Panc1 (cell line): Measurements from ENCODE around the gene TP73. TPM values are rescaled to one million over a fixed set of nuclear protein-coding genes. Genes with fewer than 3 reads are reported as not detected.
A peak's percentile ranks its signal among the peaks of the same experiment; 100 is the strongest.

ENCODE experiments used
- ATAC-seq: fragments of 200-7000 bp; cut with Tn5 transposase; 2 replicates; pipeline ENCODE4 v1.9.1; 2020; ENCODE audit warnings: mild to moderate bottlenecking, moderate library complexity
- BruUV-seq: library from RNA; stranded (reverse); fragments of 400-500 nt; replicated peaks from 2 replicates; lab custom pipeline; 2021; lab: Mats Ljungman, UMichigan
- CTCF ChIA-PET: fragments of 300-600 bp; sonication (Branson Sonifier 250); formaldehyde crosslinking; loops from one replicate; lab custom pipeline; 2022; ENCODE audit warnings: antibody characterized with exemption; lab: Charles Lee
- POLR2A ChIA-PET: fragments of 300-600 bp; sonication (Branson Sonifier 250); formaldehyde crosslinking; loops from one replicate; lab custom pipeline; 2022; ENCODE audit warnings: antibody characterized with exemption; lab: Charles Lee
- DNase-seq: peaks from one replicate; pipeline ENCODE4 v3.0.0-alpha.2; 2010; ENCODE audit warnings: low read depth, low spot score
- H3K27ac ChIP-seq: 2 replicates; pipeline ENCODE4 v1.5.1; 2011; ENCODE audit warnings: mild to moderate bottlenecking, low read length, inconsistent platforms
- H3K27me3 ChIP-seq: fragments of 200-500 bp; sonication (Bioruptor generic); 2 replicates; pipeline ENCODE4 v1.6.0; 2014; ENCODE audit warnings: low read length, inconsistent platforms; ENCODE audit not compliant: control insufficient read depth, insufficient read depth
- H3K36me3 ChIP-seq: fragments of 200-500 bp; sonication (Bioruptor generic); 2 replicates; pipeline ENCODE4 v1.5.1; 2014; ENCODE audit warnings: inconsistent platforms, mild to moderate bottlenecking, low read length, moderate library complexity; ENCODE audit not compliant: control insufficient read depth, insufficient read depth
- H3K4me1 ChIP-seq: 2 replicates; pipeline ENCODE4 v1.5.1; 2011; ENCODE audit warnings: inconsistent platforms, mild to moderate bottlenecking, low read length, moderate library complexity; ENCODE audit not compliant: control insufficient read depth, insufficient read depth
- H3K4me3 ChIP-seq, 2 experiments: 2 replicates each; pipeline ENCODE4 v1.5.1; 2011 to 2012; ENCODE audit warnings: low read depth in 2 of 2, low read length in 2 of 2, mild to moderate bottlenecking in 2 of 2, inconsistent platforms in 1 of 2, moderate library complexity in 1 of 2
- H3K9me3 ChIP-seq: fragments of 200-500 bp; sonication (Bioruptor generic); 2 replicates; pipeline ENCODE4 v1.5.1; 2014; ENCODE audit warnings: low read depth, mild to moderate bottlenecking, inconsistent platforms, low read length, moderate library complexity; ENCODE audit not compliant: control insufficient read depth, insufficient read depth
- POLR2AphosphoS5 ChIP-seq: IDR thresholded peaks from 2 replicates; pipeline ENCODE4 v1.6.1; 2012; ENCODE audit warnings: mild to moderate bottlenecking, low read depth, low read length, moderate library complexity
- SIN3A ChIP-seq: IDR thresholded peaks from 2 replicates; pipeline ENCODE4 v1.6.1; 2012; ENCODE audit warnings: low read depth, mild to moderate bottlenecking, low read length, moderate library complexity, borderline replicate concordance; ENCODE audit not compliant: insufficient read depth
- TCF7L2 ChIP-seq: IDR thresholded peaks from 2 replicates; pipeline ENCODE4 v1.6.1; 2011; ENCODE audit warnings: mild to moderate bottlenecking, low read depth, low read length, inconsistent platforms
- in situ Hi-C: cut with HindIII; loops from 2 replicates; pipeline ENCODE4 v1.10.0; 2016; ENCODE audit warnings: low sequenced_read_pairs, low pct_unique_long_range_greater_than_20kb
- intact Hi-C: fragments of 100-400 bp; cut with micrococcal nuclease; formaldehyde crosslinking; loops from one replicate; pipeline ENCODE4 v1.10.0; 2022; ENCODE audit not compliant: unreplicated experiment
- total RNA-seq: library from RNA; stranded (reverse); gene quantifications from one replicate; pipeline ENCODE4 v1.2.1, GENCODE V29; 2021; ENCODE audit not compliant: unreplicated experiment
- TF ChIP-seq, protein P1 (sequence below), 2 experiments: IDR thresholded peaks; 2 replicates each; pipeline ENCODE4 v1.6.1; 2011 to 2012; ENCODE audit warnings: low read depth in 2 of 2, control low read depth in 1 of 2, low read length in 1 of 2, mild to moderate bottlenecking in 1 of 2, moderate library complexity in 1 of 2; ENCODE audit not compliant: insufficient read depth in 1 of 2
- TF ChIP-seq, protein P2 (sequence below): fragments of 450-650 bp; IDR thresholded peaks from 2 replicates; pipeline ENCODE4 v1.5.1; 2017; ENCODE audit warnings: mild to moderate bottlenecking

Gene TP73
- total RNA-seq, 1 experiment from 2014 or later = 4.7 TPM

DNA sequence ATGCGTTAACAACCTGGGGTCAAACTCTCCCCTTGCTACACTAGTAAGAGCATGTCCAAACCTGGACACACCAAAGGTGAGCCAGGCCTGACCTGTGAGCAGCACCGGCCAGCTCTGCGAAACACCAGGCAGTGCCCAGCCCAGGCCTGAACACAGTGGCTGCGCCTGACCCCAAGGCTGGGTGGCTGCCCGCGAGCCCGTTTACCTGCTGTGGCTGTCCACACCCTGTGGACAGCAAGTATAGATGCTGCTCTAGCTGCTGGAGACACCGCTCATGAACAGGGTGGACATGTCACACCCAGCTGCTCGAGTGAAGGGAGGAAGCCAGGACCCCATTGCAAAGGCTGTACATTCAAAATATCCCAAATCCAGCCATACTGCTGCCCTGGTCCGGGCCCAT is 92.3 kb downstream of the TP73 start:
- in situ Hi-C loops = no loop called here
- H3K27ac ChIP-seq = no peak overlapping the region

DNA sequence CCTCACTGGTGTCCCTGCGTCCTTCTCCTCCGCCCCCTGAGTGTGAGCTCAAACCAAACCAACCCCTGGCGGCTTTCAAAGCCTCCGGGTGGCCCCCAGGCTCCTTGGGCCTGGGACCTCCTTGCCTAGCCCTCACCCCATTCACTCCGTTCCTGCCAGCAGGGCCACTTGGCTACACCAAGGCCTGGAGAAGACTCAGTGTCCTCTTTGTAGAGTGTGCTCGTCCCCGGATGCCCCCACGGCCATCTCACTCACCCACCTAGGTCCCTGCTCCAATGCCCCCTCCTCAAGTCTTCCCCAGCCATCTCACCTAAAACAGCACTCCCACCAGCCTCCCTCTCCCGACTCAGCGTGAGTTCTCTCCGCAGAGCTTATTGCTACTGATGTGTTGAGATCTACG is 92.8 kb downstream of the TP73 start:
- ATAC-seq = no peak
- CTCF ChIA-PET = no interaction called here

More for the DNA sequence above, 92.3 kb downstream of the TP73 start:
- H3K36me3 ChIP-seq = no peaks in the 10 kb centered on the region; the same call in 1 of the 2 replicates
- H3K4me1 ChIP-seq = peaks cover 8% of the 10 kb centered on the region
- ChIA-PET POLR2A (no interaction called here), CTCF (no interaction called here)
- DNase-seq = no peak
- no peak overlapping the region for H3K4me3 ChIP-seq
- no peaks in the 10 kb centered on the region for H3K27me3 ChIP-seq
- ATAC-seq = no peak
- no TSS peak for BruUV-seq
- no peaks in the 10 kb centered on the region for H3K9me3 ChIP-seq
- intact Hi-C loops = no loop called here
- TF ChIP-seq SIN3A = no peak
- TF ChIP-seq TCF7L2 = no peak
- TF ChIP-seq, protein P1, sequence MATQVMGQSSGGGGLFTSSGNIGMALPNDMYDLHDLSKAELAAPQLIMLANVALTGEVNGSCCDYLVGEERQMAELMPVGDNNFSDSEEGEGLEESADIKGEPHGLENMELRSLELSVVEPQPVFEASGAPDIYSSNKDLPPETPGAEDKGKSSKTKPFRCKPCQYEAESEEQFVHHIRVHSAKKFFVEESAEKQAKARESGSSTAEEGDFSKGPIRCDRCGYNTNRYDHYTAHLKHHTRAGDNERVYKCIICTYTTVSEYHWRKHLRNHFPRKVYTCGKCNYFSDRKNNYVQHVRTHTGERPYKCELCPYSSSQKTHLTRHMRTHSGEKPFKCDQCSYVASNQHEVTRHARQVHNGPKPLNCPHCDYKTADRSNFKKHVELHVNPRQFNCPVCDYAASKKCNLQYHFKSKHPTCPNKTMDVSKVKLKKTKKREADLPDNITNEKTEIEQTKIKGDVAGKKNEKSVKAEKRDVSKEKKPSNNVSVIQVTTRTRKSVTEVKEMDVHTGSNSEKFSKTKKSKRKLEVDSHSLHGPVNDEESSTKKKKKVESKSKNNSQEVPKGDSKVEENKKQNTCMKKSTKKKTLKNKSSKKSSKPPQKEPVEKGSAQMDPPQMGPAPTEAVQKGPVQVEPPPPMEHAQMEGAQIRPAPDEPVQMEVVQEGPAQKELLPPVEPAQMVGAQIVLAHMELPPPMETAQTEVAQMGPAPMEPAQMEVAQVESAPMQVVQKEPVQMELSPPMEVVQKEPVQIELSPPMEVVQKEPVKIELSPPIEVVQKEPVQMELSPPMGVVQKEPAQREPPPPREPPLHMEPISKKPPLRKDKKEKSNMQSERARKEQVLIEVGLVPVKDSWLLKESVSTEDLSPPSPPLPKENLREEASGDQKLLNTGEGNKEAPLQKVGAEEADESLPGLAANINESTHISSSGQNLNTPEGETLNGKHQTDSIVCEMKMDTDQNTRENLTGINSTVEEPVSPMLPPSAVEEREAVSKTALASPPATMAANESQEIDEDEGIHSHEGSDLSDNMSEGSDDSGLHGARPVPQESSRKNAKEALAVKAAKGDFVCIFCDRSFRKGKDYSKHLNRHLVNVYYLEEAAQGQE (IDR thresholded peaks at IDR 0.05; ENCODE audit: insufficient read depth in 1 of 2, low read depth in 2 of 2, low read length in 1 of 2) = no peak
- TF ChIP-seq, protein P2, sequence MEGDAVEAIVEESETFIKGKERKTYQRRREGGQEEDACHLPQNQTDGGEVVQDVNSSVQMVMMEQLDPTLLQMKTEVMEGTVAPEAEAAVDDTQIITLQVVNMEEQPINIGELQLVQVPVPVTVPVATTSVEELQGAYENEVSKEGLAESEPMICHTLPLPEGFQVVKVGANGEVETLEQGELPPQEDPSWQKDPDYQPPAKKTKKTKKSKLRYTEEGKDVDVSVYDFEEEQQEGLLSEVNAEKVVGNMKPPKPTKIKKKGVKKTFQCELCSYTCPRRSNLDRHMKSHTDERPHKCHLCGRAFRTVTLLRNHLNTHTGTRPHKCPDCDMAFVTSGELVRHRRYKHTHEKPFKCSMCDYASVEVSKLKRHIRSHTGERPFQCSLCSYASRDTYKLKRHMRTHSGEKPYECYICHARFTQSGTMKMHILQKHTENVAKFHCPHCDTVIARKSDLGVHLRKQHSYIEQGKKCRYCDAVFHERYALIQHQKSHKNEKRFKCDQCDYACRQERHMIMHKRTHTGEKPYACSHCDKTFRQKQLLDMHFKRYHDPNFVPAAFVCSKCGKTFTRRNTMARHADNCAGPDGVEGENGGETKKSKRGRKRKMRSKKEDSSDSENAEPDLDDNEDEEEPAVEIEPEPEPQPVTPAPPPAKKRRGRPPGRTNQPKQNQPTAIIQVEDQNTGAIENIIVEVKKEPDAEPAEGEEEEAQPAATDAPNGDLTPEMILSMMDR = no peak
- TF ChIP-seq POLR2AphosphoS5 = no peak

More for the DNA sequence above, 92.8 kb downstream of the TP73 start:
- intact Hi-C loops (no loop called here), in situ Hi-C loops (no loop called here)
- H3K4me3 ChIP-seq = no peak overlapping the region
- no peaks in the 10 kb centered on the region; the same call in 1 of the 2 replicates for H3K36me3 ChIP-seq
- POLR2A ChIA-PET = no interaction called here
- BruUV-seq = TSS peak; percentile 58
- TF ChIP-seq, protein P2 = no peak
- no peaks in the 10 kb centered on the region for H3K9me3 ChIP-seq
- H3K27ac ChIP-seq = no peak overlapping the region
- DNase-seq = no peak
- H3K27me3 ChIP-seq = no peaks in the 10 kb centered on the region
- peaks cover 8% of the 10 kb centered on the region for H3K4me1 ChIP-seq
